Measurements from ENCODE around the gene FGF8.

FGF8 gene

GRCh38 chr10:101781984-101782810 is 6.3 kb upstream of the FGF8 start:
- DNase-seq: no peak

GRCh38 chr10:101781655-101781983 is 5.7 kb upstream of the FGF8 start:
- no peak for DNase-seq

- peak; percentile 18 to 65 for DNase-seq
These were observed 5.1 kb upstream of the FGF8 start for GRCh38 chr10:101780818-101781654.

GRCh38 chr10:101780187-101780817 is 4.4 kb upstream of the FGF8 start:
- DNase-seq: no peak

- peak; percentile 23 to 81 for DNase-seq
These were observed 3.8 kb upstream of the FGF8 start for GRCh38 chr10:101779544-101780186.

GRCh38 chr10:101778781-101779543 is 3.0 kb upstream of the FGF8 start:
- peak; percentile 34 to 75 for DNase-seq

- DNase-seq: no peak
These were observed 2.4 kb upstream of the FGF8 start for GRCh38 chr10:101778151-101778780.

GRCh38 chr10:101777619-101778145 is 1.8 kb upstream of the FGF8 start:
- DNase-seq: no peak

GRCh38 chr10:101776161-101776817 is 375 bp upstream of the FGF8 start:
- peak in 1 of 2 experiments; percentile 13 for DNase-seq

GRCh38 chr10:101774589-101775272 is 1.2 kb downstream of the FGF8 start:
- no peak for DNase-seq

- no peak for DNase-seq
These were observed 1.9 kb downstream of the FGF8 start for GRCh38 chr10:101773923-101774588.

- no peak for DNase-seq
These were observed 2.8 kb downstream of the FGF8 start for GRCh38 chr10:101772895-101773761.

GRCh38 chr10:101772017-101772894 is 3.7 kb downstream of the FGF8 start:
- DNase-seq: no peak

- no peak for DNase-seq
These were observed 4.5 kb downstream of the FGF8 start for GRCh38 chr10:101771380-101771779.

- no peak for DNase-seq
These were observed 5.3 kb downstream of the FGF8 start for GRCh38 chr10:101770331-101771215.

- no peak for DNase-seq
These were observed 6.3 kb downstream of the FGF8 start for GRCh38 chr10:101769541-101770180.

Measured in NCI-H526 (cell line).